Measurements from ENCODE around the gene NDUFV1. TPM values are rescaled to one million over a fixed set of nuclear protein-coding genes. Genes with fewer than 3 reads are reported as not detected.

The NDUFV1 gene
- total and polyA plus RNA-seq, 9 of the 15 experiments (the other 6 are each of a cell fraction or from before 2014, with no cell fraction given), result 10.8 to 423 (median 209) TPM

- TF ChIP-seq AFF1 (IDR thresholded peaks at IDR 0.05; ENCODE audit: low read depth in 1 of 2, partially characterized antibody in 2 of 2), result peak in 1 of 2 experiments; percentile 27
- TF ChIP-seq CEBPG (CRISPR knock-in tag; IDR thresholded peaks at IDR 0.05), result no peak
- peak in 1 of 2 experiments; percentile 74; a peak in 2 of 4 replicates for TF ChIP-seq CEBPG (tag; conservative IDR thresholded peaks at IDR 0.05 in 1 of 2, IDR thresholded peaks at IDR 0.05 in 1 of 2)
- TF ChIP-seq C11orf30 (IDR thresholded peaks at IDR 0.05; ENCODE audit: low read depth), result peak; percentile 65
- TF ChIP-seq RB1 (IDR thresholded peaks at IDR 0.05; ENCODE audit: low read depth), result no peak
- peak; percentile 77; the same call in 1 of the 2 replicates for TF ChIP-seq CBX5 (IDR thresholded peaks at IDR 0.05; ENCODE audit: borderline replicate concordance, low read depth)
- peak; percentile 83 for TF ChIP-seq ARID1B (IDR thresholded peaks at IDR 0.05)
- TF ChIP-seq CBFA2T3 (IDR thresholded peaks at IDR 0.05), result peak; percentile 83
- TF ChIP-seq NFIC (IDR thresholded peaks at IDR 0.05), result peak; percentile 34; the same call in 1 of the 2 replicates
- peak; percentile 55 for TF ChIP-seq CBFA2T2 (conservative IDR thresholded peaks at IDR 0.05)
- TF ChIP-seq MTF1 (CRISPR knock-in tag; IDR thresholded peaks at IDR 0.05; ENCODE audit: borderline replicate concordance), result no peak
- peak; percentile 76 for TF ChIP-seq SMARCA4 (IDR thresholded peaks at IDR 0.05)
- TF ChIP-seq FOSL1 (tag; conservative IDR thresholded peaks at IDR 0.05), result peak; percentile 58
- peak; percentile 76 for TF ChIP-seq DPF2 (IDR thresholded peaks at IDR 0.05)
- peak; percentile 41; the same call in 1 of the 2 replicates for TF ChIP-seq ZNF766 (CRISPR knock-in tag; conservative IDR thresholded peaks at IDR 0.05)
- TF ChIP-seq ATF3 (IDR thresholded peaks at IDR 0.05), result peak; percentile 25; the same call in 1 of the 2 replicates
- TF ChIP-seq ATF3 (CRISPR knock-in tag; conservative IDR thresholded peaks at IDR 0.05), result no peak
- peak; percentile 34; the same call in 1 of the 2 replicates for TF ChIP-seq TFAP4 (CRISPR knock-in tag; IDR thresholded peaks at IDR 0.05; ENCODE audit: borderline replicate concordance)
- TF ChIP-seq MAFF (IDR thresholded peaks at IDR 0.05; ENCODE audit: low read length), result peak; percentile 56; the same call in 1 of the 2 replicates
- peak; percentile 95 for TF ChIP-seq HDAC2 (IDR thresholded peaks at IDR 0.05)
Measured at GRCh38 chr11:67656278-67656922, 49.7 kb downstream of the NDUFV1 start (continued).
